Measurements from ENCODE around the gene XPNPEP1. TPM values are rescaled to one million over a fixed set of nuclear protein-coding genes. Genes with fewer than 3 reads are reported as not detected.

XPNPEP1 gene
- total and polyA plus RNA-seq, 4 donors, result 28.4 to 68.9 (median 43.2) TPM

- no peak for ATAC-seq (ENCODE audit: low FRiP score)
- Histone ChIP-seq H3K4me3 (ENCODE audit: low read length in 2 of 2) (no peak overlapping the region), H3K27ac (ENCODE audit: low read depth in 1 of 2, low read length in 2 of 2) (no peak overlapping the region), H3K36me3 (ENCODE audit: control insufficient read depth in 1 of 2, insufficient read depth in 2 of 2, low read length in 1 of 2) (no peaks in the 10 kb centered on the region), H3K4me1 (ENCODE audit: control insufficient read depth in 1 of 2, insufficient read depth in 2 of 2, low read length in 2 of 2) (no peaks in the 10 kb centered on the region), H3K27me3 (ENCODE audit: control insufficient read depth in 1 of 2, insufficient read depth in 2 of 2, low read length in 1 of 2) (no peaks in the 10 kb centered on the region), H3K9me3 (ENCODE audit: control insufficient read depth, low read length) (no peaks in the 10 kb centered on the region)
- 96 to 99% methylated on average over 3 of the region's 3 CpGs for WGBS, 2 donors
- intact Hi-C loops (cut with DNase I), result no loop called here
- DNase-seq, result no peak
Observed at GRCh38 chr10:109940553-109940952, 17.2 kb upstream of the XPNPEP1 start.

- WGBS, 2 donors, result 96 to 97% methylated on average over 1 of the region's 1 CpG
- intact Hi-C loops (cut with DNase I), result no loop called here
- Histone ChIP-seq H3K27me3 (ENCODE audit: control insufficient read depth in 1 of 2, insufficient read depth in 2 of 2, low read length in 1 of 2) (no peaks in the 10 kb centered on the region), H3K36me3 (ENCODE audit: control insufficient read depth in 1 of 2, insufficient read depth in 2 of 2, low read length in 1 of 2) (no peaks in the 10 kb centered on the region), H3K4me3 (ENCODE audit: low read length in 2 of 2) (no peak overlapping the region), H3K27ac (ENCODE audit: low read depth in 1 of 2, low read length in 2 of 2) (no peak overlapping the region), H3K9me3 (ENCODE audit: control insufficient read depth, low read length) (no peaks in the 10 kb centered on the region), H3K4me1 (ENCODE audit: control insufficient read depth in 1 of 2, insufficient read depth in 2 of 2, low read length in 2 of 2) (no peaks in the 10 kb centered on the region)
- no peak for ATAC-seq (ENCODE audit: low FRiP score)
- no peak for DNase-seq
Observed at GRCh38 chr10:109940117-109940516, 16.8 kb upstream of the XPNPEP1 start.

DNA sequence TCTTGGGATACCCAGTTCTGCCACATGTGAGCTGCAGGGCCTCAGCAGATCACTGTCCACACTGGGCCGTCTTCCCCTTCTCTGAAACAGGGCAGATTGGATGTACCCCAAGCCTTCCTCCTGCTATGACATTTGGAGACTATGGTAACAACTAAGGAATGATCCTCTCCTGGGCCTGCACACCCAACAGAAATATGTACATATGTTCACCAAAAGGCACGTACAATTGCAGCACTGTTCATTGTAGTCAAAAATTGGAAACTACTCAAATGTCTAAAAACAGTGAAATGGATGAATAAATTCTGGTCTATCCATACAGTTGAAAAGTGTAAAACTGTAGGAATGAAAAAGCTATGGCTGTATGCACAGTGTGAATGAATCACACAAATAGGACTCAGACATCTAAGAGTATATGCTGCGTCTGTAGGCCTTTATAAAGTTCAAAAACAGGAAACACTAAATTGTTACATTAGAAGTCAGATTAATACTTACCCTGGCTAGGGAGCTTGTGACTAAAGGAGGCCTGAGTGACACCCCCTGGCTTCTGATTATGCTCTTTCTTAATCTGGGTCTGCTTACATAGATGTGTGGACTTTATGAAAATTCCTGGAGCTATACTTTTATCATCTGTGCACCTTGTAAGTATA is 16.1 kb upstream of the XPNPEP1 start:
- WGBS, 2 donors, result 82 to 95% methylated on average over 3 of the region's 3 CpGs
- Histone ChIP-seq H3K9me3 (ENCODE audit: control insufficient read depth, low read length) (no peaks in the 10 kb centered on the region), H3K27me3 (ENCODE audit: control insufficient read depth in 1 of 2, insufficient read depth in 2 of 2, low read length in 1 of 2) (no peaks in the 10 kb centered on the region), H3K4me3 (ENCODE audit: low read length in 2 of 2) (no peak overlapping the region), H3K4me1 (ENCODE audit: control insufficient read depth in 1 of 2, insufficient read depth in 2 of 2, low read length in 2 of 2) (no peaks in the 10 kb centered on the region), H3K27ac (ENCODE audit: low read depth in 1 of 2, low read length in 2 of 2) (no peak overlapping the region), H3K36me3 (ENCODE audit: control insufficient read depth in 1 of 2, insufficient read depth in 2 of 2, low read length in 1 of 2) (no peaks in the 10 kb centered on the region)
- ATAC-seq (ENCODE audit: low FRiP score), result no peak
- intact Hi-C loops (cut with DNase I), result no loop called here
- no peak for DNase-seq

DNA sequence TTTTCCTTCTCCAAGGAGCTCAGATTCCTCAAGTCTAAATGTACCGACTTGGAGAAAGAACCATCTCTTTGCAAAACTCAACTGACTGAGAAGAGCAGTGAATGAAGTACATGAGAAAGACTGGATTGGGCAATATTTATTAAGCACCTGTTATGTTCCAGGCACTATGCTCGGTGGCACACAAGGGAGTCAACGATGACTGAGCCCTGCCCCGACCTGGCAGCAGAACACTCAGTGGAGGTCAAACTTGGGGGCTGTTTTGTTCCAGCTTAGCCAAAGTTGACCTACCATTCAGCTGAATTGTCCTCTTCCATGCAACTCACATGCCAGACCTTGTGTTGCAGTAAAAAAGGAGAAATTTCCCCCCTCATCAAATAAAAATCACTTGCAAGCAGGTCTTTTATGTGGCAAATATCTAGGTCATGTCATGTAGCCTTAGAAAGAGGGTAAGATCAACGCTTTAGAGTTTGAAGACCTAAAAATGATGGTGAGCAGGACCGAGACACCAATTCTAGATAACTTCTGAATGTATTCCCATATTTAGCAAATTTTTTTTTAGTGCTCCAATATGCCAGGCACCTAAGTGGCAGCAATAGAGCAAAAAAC is 14.3 kb upstream of the XPNPEP1 start:
- H3K27ac ChIP-seq (ENCODE audit: low read depth in 1 of 2, low read length in 2 of 2), result no peak overlapping the region
- DNase-seq, result no peak
- ATAC-seq (ENCODE audit: low FRiP score), result no peak
- H3K27me3 ChIP-seq (ENCODE audit: control insufficient read depth in 1 of 2, insufficient read depth in 2 of 2, low read length in 1 of 2), result no peaks in the 10 kb centered on the region
- H3K4me1 ChIP-seq (ENCODE audit: control insufficient read depth in 1 of 2, insufficient read depth in 2 of 2, low read length in 2 of 2), result no peaks in the 10 kb centered on the region
- H3K9me3 ChIP-seq (ENCODE audit: control insufficient read depth, low read length), result no peaks in the 10 kb centered on the region
- H3K4me3 ChIP-seq (ENCODE audit: low read length in 2 of 2), result no peak overlapping the region
- 94 to 98% methylated on average over 6 of the region's 6 CpGs for WGBS, 2 donors
- H3K36me3 ChIP-seq (ENCODE audit: control insufficient read depth in 1 of 2, insufficient read depth in 2 of 2, low read length in 1 of 2), result no peaks in the 10 kb centered on the region
- intact Hi-C loops (cut with DNase I), result no loop called here

- ATAC-seq (ENCODE audit: low FRiP score) (peak; percentile 56), DNase-seq (no peak)
- no peaks in the 10 kb centered on the region for H3K27me3 ChIP-seq (ENCODE audit: control insufficient read depth in 1 of 2, insufficient read depth in 2 of 2, low read length in 1 of 2)
- intact Hi-C loops (cut with DNase I), result loop anchor here in 1 of 2 donors (5.0 kb wide), 1 partner anchor 38 kb away; no protein-coding TSS in a partner anchor
- 14 to 25% methylated on average over 5 of the region's 5 CpGs for WGBS, 2 donors
- no peak overlapping the region for H3K4me3 ChIP-seq (ENCODE audit: low read length in 2 of 2)
- no peaks in the 10 kb centered on the region for H3K36me3 ChIP-seq (ENCODE audit: control insufficient read depth in 1 of 2, insufficient read depth in 2 of 2, low read length in 1 of 2)
- no peaks in the 10 kb centered on the region for H3K9me3 ChIP-seq (ENCODE audit: control insufficient read depth, low read length)
- H3K27ac ChIP-seq (ENCODE audit: low read depth in 1 of 2, low read length in 2 of 2), result peak overlapping the region in 1 of 2 donors; percentile 37
- no peaks in the 10 kb centered on the region for H3K4me1 ChIP-seq (ENCODE audit: control insufficient read depth in 1 of 2, insufficient read depth in 2 of 2, low read length in 2 of 2)
Observed at GRCh38 chr10:109934958-109935793, 11.9 kb upstream of the XPNPEP1 start.

GRCh38 chr10:109933984-109934565 is 10.8 kb upstream of the XPNPEP1 start:
- intact Hi-C loops (cut with DNase I), result loop anchor here in 1 of 2 donors (5.0 kb wide), 1 partner anchor 37 kb away; no protein-coding TSS in a partner anchor
- Histone ChIP-seq H3K36me3 (ENCODE audit: control insufficient read depth in 1 of 2, insufficient read depth in 2 of 2, low read length in 1 of 2) (no peaks in the 10 kb centered on the region), H3K27ac (ENCODE audit: low read depth in 1 of 2, low read length in 2 of 2) (no peak overlapping the region), H3K9me3 (ENCODE audit: control insufficient read depth, low read length) (no peaks in the 10 kb centered on the region), H3K4me3 (ENCODE audit: low read length in 2 of 2) (no peak overlapping the region), H3K27me3 (ENCODE audit: control insufficient read depth in 1 of 2, insufficient read depth in 2 of 2, low read length in 1 of 2) (no peaks in the 10 kb centered on the region), H3K4me1 (ENCODE audit: control insufficient read depth in 1 of 2, insufficient read depth in 2 of 2, low read length in 2 of 2) (no peaks in the 10 kb centered on the region)
- no peak for DNase-seq
- ATAC-seq (ENCODE audit: low FRiP score), result no peak
- WGBS, 2 donors, result 79 to 85% methylated on average over 5 of the region's 5 CpGs

DNA sequence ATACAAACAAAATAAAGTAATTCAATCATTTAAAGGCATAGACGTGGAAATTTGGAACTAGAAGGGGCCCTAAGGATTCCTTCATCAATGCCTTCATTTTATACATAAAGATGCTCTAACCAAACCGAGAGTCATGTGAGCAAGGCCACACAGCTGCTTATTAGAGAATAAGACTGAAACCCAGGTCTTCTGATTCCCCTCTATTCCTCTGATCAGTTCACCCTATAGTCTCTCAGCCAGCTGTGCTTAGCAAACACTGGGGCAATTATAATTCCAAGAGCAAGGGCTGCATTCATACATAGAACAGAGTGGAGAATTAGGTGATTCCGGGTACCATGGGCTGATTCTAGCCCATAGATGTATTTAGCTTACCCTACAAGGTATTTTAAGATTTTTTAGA is 9.7 kb upstream of the XPNPEP1 start:
- no peaks in the 10 kb centered on the region for H3K27me3 ChIP-seq (ENCODE audit: control insufficient read depth in 1 of 2, insufficient read depth in 2 of 2, low read length in 1 of 2)
- no peak for DNase-seq
- intact Hi-C loops (cut with DNase I), result loop anchor here in 1 of 2 donors (5.0 kb wide), 1 partner anchor 36 kb away; no protein-coding TSS in a partner anchor
- no peaks in the 10 kb centered on the region for H3K9me3 ChIP-seq (ENCODE audit: control insufficient read depth, low read length)
- peaks cover 0 to 5% of the 10 kb centered on the region in 2 donors for H3K4me1 ChIP-seq (ENCODE audit: control insufficient read depth in 1 of 2, insufficient read depth in 2 of 2, low read length in 2 of 2)
- no peak for ATAC-seq (ENCODE audit: low FRiP score)
- H3K4me3 ChIP-seq (ENCODE audit: low read length in 2 of 2), result no peak overlapping the region
- no peaks in the 10 kb centered on the region for H3K36me3 ChIP-seq (ENCODE audit: control insufficient read depth in 1 of 2, insufficient read depth in 2 of 2, low read length in 1 of 2)
- no peak overlapping the region for H3K27ac ChIP-seq (ENCODE audit: low read depth in 1 of 2, low read length in 2 of 2)
- 95% methylated on average over 3 of the region's 3 CpGs for WGBS, 2 donors

DNA sequence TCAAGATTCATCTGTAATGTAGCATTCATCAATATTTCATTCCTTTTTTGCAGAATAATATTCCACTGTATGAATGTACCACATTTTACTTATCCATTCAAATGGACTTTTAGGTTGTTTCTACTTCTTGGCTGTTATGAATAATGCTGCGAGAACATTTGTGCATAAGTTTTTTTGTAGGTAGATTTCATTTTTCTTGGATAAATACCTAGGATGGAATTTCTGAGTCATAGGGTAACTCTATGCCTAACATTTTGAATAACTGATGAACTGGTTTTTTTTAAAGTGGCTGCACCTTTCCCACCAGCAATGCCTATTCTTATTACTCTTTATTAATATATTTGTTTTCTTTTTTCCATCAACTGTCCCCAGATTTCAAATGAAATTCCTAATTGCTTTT is 9.1 kb upstream of the XPNPEP1 start:
- Histone ChIP-seq H3K27ac (ENCODE audit: low read depth in 1 of 2, low read length in 2 of 2) (no peak overlapping the region), H3K4me3 (ENCODE audit: low read length in 2 of 2) (no peak overlapping the region), H3K36me3 (ENCODE audit: control insufficient read depth in 1 of 2, insufficient read depth in 2 of 2, low read length in 1 of 2) (no peaks in the 10 kb centered on the region), H3K4me1 (ENCODE audit: control insufficient read depth in 1 of 2, insufficient read depth in 2 of 2, low read length in 2 of 2) (peaks cover 0 to 5% of the 10 kb centered on the region in 2 donors), H3K27me3 (ENCODE audit: control insufficient read depth in 1 of 2, insufficient read depth in 2 of 2, low read length in 1 of 2) (no peaks in the 10 kb centered on the region), H3K9me3 (ENCODE audit: control insufficient read depth, low read length) (no peaks in the 10 kb centered on the region)
- WGBS, 2 donors, result 8 to 10% methylated on average over 1 of the region's 1 CpG
- intact Hi-C loops (cut with DNase I), result loop anchor here in 1 of 2 donors (5.0 kb wide), 1 partner anchor 35 kb away; no protein-coding TSS in a partner anchor
- no peak for ATAC-seq (ENCODE audit: low FRiP score)
- DNase-seq, result no peak
